H1 (cell line): ENCODE results near the gene ADAMTS15.

ENCODE experiments used
- CHD2 ChIP-seq: IDR thresholded peaks from 2 replicates; pipeline ENCODE4 v1.6.1; 2012; ENCODE audit warnings: low read length, improper control_type of control experiment
- HDAC6 ChIP-seq: IDR thresholded peaks from one replicate; pipeline ENCODE4 v1.7.1; 2012; ENCODE audit warnings: low read depth, mild to moderate bottlenecking, inconsistent platforms, low read length, moderate library complexity
- NANOG ChIP-seq: IDR thresholded peaks from 2 replicates; pipeline ENCODE4 v1.6.1; 2011; ENCODE audit warnings: low read length, low read depth, mild to moderate bottlenecking, inconsistent platforms; ENCODE audit not compliant: insufficient read depth, poor library complexity, severe bottlenecking
- POLR2A ChIP-seq, 2 experiments: IDR thresholded peaks; 1 replicate in 1 of 2; 2 replicates in 1 of 2; pipeline ENCODE4 v1.6.1; 2011; ENCODE audit warnings: low read depth in 2 of 2, low read length in 2 of 2, mild to moderate bottlenecking in 2 of 2; ENCODE audit errors: control extremely low read depth in 1 of 2
- RAD21 ChIP-seq, 2 experiments: IDR thresholded peaks in 1 of 2; conservative IDR thresholded peaks in 1 of 2; 2 replicates each; pipeline ENCODE4 v1.6.1; 2011; ENCODE audit warnings: low read depth in 2 of 2, low read length in 2 of 2, improper control_type of control experiment in 1 of 2, inconsistent platforms in 1 of 2, mild to moderate bottlenecking in 1 of 2, moderate library complexity in 1 of 2
- RNF2 ChIP-seq: fragments of 200-900, 300-1000 bp; sonication (generic); IDR thresholded peaks from 2 replicates; pipeline ENCODE4 v1.7.1; 2016; ENCODE audit warnings: borderline replicate concordance, low read depth, mild to moderate bottlenecking, antibody characterized with exemption, low read length; ENCODE audit not compliant: poor library complexity, severe bottlenecking; ENCODE audit errors: missing control alignments
- SIN3A ChIP-seq, 2 experiments: IDR thresholded peaks in 1 of 2; conservative IDR thresholded peaks in 1 of 2; 2 replicates each; pipeline ENCODE4 v1.6.1; 2011 to 2012; ENCODE audit warnings: low read length in 2 of 2, improper control_type of control experiment in 1 of 2, low read depth in 1 of 2, mild to moderate bottlenecking in 1 of 2
- SRF ChIP-seq: IDR thresholded peaks from 2 replicates; pipeline ENCODE4 v1.6.1; 2011; ENCODE audit warnings: mild to moderate bottlenecking, low read depth, low read length, moderate library complexity
- ZNF274 ChIP-seq: IDR thresholded peaks from 2 replicates; pipeline ENCODE4 v1.7.0; 2012; ENCODE audit warnings: low read length, borderline replicate concordance; ENCODE audit errors: extremely low read depth
- TF ChIP-seq, protein P1 (sequence below), 3 experiments: IDR thresholded peaks; 1 replicate in 2 of 3; 2 replicates in 1 of 3; pipeline versions ENCODE4 v1.5.1 to v1.6.1; 2011; ENCODE audit warnings: low read length in 3 of 3, mild to moderate bottlenecking in 3 of 3, inconsistent platforms in 2 of 3, low read depth in 1 of 3, moderate library complexity in 1 of 3; ENCODE audit not compliant: insufficient read depth in 1 of 3; ENCODE audit errors: control extremely low read depth in 1 of 3

DNA sequence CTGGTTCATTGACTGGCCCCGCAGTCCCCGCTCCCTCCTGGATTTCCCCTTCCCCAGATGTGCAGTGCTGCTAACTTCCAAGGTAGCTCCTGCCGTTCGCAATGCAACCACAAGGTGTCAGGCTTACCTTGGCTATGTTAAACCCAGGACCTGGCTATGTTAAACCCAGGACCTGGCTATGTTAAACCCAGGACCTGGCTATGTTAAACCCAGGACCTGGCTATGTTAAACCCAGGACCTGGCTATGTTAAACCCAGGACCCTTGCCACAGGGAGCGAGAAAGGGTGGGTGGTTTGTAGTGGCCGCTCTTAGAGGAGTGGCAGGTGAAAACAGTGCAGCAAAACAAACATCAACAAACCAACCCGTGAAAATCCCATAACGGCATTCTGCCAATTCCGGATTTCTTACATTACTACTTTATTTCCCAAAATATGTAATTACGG, 17.1 kb upstream of the ADAMTS15 start:
- TF ChIP-seq POLR2A (IDR thresholded peaks at IDR 0.05; ENCODE audit: control extremely low read depth in 1 of 2, low read depth in 2 of 2, low read length in 2 of 2) (no peak), SRF (no peak), CHD2 (no peak), RNF2 (no peak), RAD21 (IDR thresholded peaks at IDR 0.05 in 1 of 2, conservative IDR thresholded peaks at IDR 0.05 in 1 of 2; ENCODE audit: low read depth in 2 of 2, low read length in 2 of 2) (peak; percentile 93 to 94), NANOG (no peak), HDAC6 (no peak), SIN3A (conservative IDR thresholded peaks at IDR 0.05 in 1 of 2, IDR thresholded peaks at IDR 0.05 in 1 of 2; ENCODE audit: low read depth in 1 of 2, low read length in 2 of 2) (no peak), ZNF274 (no peak)
- TF ChIP-seq, protein P1, sequence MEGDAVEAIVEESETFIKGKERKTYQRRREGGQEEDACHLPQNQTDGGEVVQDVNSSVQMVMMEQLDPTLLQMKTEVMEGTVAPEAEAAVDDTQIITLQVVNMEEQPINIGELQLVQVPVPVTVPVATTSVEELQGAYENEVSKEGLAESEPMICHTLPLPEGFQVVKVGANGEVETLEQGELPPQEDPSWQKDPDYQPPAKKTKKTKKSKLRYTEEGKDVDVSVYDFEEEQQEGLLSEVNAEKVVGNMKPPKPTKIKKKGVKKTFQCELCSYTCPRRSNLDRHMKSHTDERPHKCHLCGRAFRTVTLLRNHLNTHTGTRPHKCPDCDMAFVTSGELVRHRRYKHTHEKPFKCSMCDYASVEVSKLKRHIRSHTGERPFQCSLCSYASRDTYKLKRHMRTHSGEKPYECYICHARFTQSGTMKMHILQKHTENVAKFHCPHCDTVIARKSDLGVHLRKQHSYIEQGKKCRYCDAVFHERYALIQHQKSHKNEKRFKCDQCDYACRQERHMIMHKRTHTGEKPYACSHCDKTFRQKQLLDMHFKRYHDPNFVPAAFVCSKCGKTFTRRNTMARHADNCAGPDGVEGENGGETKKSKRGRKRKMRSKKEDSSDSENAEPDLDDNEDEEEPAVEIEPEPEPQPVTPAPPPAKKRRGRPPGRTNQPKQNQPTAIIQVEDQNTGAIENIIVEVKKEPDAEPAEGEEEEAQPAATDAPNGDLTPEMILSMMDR (IDR thresholded peaks at IDR 0.05; ENCODE audit: control extremely low read depth in 1 of 3, insufficient read depth in 1 of 3, low read depth in 1 of 3, low read length in 3 of 3), result peak; percentile 87 to 91 (median 88)
